CD8-positive, alpha-beta memory T cell (primary cell): ENCODE data around the gene CXCL17. TPM values are rescaled to one million over a fixed set of nuclear protein-coding genes. Genes with fewer than 3 reads are reported as not detected.
"Not testable (repeated sequence)": the region's sequence is repeated elsewhere in the genome, so short reads cannot be mapped to it uniquely, and the experiment has no call there.

Source experiments
- CTCF ChIA-PET: fragments of 350-600 bp; sonication (Branson Sonifier 250); formaldehyde crosslinking; loops from one replicate; lab custom pipeline; 2021; ENCODE audit warnings: antibody characterized with exemption; lab: Charles Lee
- POLR2A ChIA-PET: fragments of 350-600 bp; sonication (Branson Sonifier 250); formaldehyde crosslinking; loops from one replicate; lab custom pipeline; 2021; ENCODE audit warnings: antibody characterized with exemption; lab: Charles Lee
- DNase-seq, 5 donors: peaks; one replicate each; pipeline versions ENCODE4 v3.0.0 to v3.0.0-alpha.2; 2020 to 2022; ENCODE audit warnings: mixed read lengths in 1 of 5
- H3K27ac ChIP-seq: one replicate; pipeline ENCODE4 v1.7.0; 2013; ENCODE audit warnings: low read depth, mild to moderate bottlenecking, low read length, moderate library complexity
- H3K27me3 ChIP-seq: 2 replicates; pipeline ENCODE4 v1.7.0; 2013; ENCODE audit warnings: low read length, mild to moderate bottlenecking; ENCODE audit not compliant: insufficient read depth, poor library complexity, severe bottlenecking
- H3K36me3 ChIP-seq: 2 replicates; pipeline ENCODE4 v1.7.0; 2013; ENCODE audit warnings: mild to moderate bottlenecking, low read length, moderate library complexity; ENCODE audit not compliant: insufficient read depth
- H3K4me1 ChIP-seq: 2 replicates; pipeline ENCODE4 v1.7.0; 2013; ENCODE audit warnings: mild to moderate bottlenecking, low read length, moderate library complexity; ENCODE audit not compliant: insufficient read depth
- H3K4me3 ChIP-seq: 2 replicates; pipeline ENCODE4 v1.7.0; 2013; ENCODE audit warnings: mild to moderate bottlenecking, low read length
- H3K9me3 ChIP-seq: 2 replicates; pipeline ENCODE4 v1.7.0; 2013; ENCODE audit warnings: mild to moderate bottlenecking, low read length
- H3K27ac Mint-ChIP-seq, 8 donors: one replicate each; pipeline ENCODE4 v1.8.0; 2020 to 2021; ENCODE audit warnings: mixed read lengths in 8 of 8, mild to moderate bottlenecking in 6 of 8, inconsistent platforms in 3 of 8, moderate library complexity in 3 of 8
- H3K27me3 Mint-ChIP-seq, 2 donors: one replicate each; pipeline ENCODE4 v1.8.0; 2020 to 2021; ENCODE audit warnings: mixed read lengths in 2 of 2, mild to moderate bottlenecking in 1 of 2, moderate library complexity in 1 of 2
- H3K36me3 Mint-ChIP-seq, 3 donors: one replicate each; pipeline ENCODE4 v1.8.0; 2020 to 2021; ENCODE audit warnings: mixed read lengths in 3 of 3, inconsistent platforms in 1 of 3, mild to moderate bottlenecking in 1 of 3
- H3K4me1 Mint-ChIP-seq, 3 donors: one replicate each; pipeline ENCODE4 v1.8.0; 2020 to 2021; ENCODE audit warnings: mixed read lengths in 3 of 3, inconsistent platforms in 1 of 3, mild to moderate bottlenecking in 1 of 3
- H3K4me3 Mint-ChIP-seq, 7 donors: one replicate each; pipeline ENCODE4 v1.8.0; 2020 to 2021; ENCODE audit warnings: mixed read lengths in 7 of 7, mild to moderate bottlenecking in 6 of 7, moderate library complexity in 4 of 7, inconsistent platforms in 2 of 7
- H3K9me3 Mint-ChIP-seq, 5 donors: one replicate each; pipeline ENCODE4 v1.8.0; 2020 to 2022; ENCODE audit warnings: mixed read lengths in 5 of 5, mild to moderate bottlenecking in 3 of 5, moderate library complexity in 2 of 5, inconsistent platforms in 1 of 5
- polyA plus RNA-seq: library from polyadenylated mRNA; unstranded; fragments of 300-500 nt; fragmentation: Illumina TruSeq; gene quantifications from one replicate; pipeline ENCODE4 v1.2.3, GENCODE V29; 2021
- total RNA-seq, 2 experiments: library from RNA; stranded (reverse); gene quantifications; one replicate each; pipeline ENCODE4 v1.2.3, GENCODE V29; 2021

CXCL17 gene
- total and polyA plus RNA-seq, 3 experiments from 2014 or later = not detected

- H3K4me3 ChIP-seq, H3K4me3 Mint-ChIP-seq, H3K27ac ChIP-seq, H3K9me3 Mint-ChIP-seq, H3K4me1 Mint-ChIP-seq, H3K27ac Mint-ChIP-seq, H3K36me3 Mint-ChIP-seq, H3K9me3 ChIP-seq, H3K4me1 ChIP-seq, CTCF ChIA-PET, POLR2A ChIA-PET, H3K27me3 Mint-ChIP-seq, H3K27me3 ChIP-seq, DNase-seq, H3K36me3 ChIP-seq: not testable (repeated sequence)
Measured at GRCh38 chr19:42461231-42461630, 18.5 kb upstream of the CXCL17 start.

- ChIA-PET CTCF (interaction anchor here (0.6 kb wide), 1 partner anchor 676 kb away, joined by 5 read pairs; no protein-coding TSS in a partner anchor), POLR2A (no interaction called here)
- DNase-seq = no peak
- H3K4me1 ChIP-seq = no peaks in the 10 kb centered on the region
- no peak overlapping the region for H3K27ac Mint-ChIP-seq
- no peaks in the 10 kb centered on the region for H3K4me1 Mint-ChIP-seq
- peaks cover 3% of the 10 kb centered on the region in 2 donors for H3K27me3 Mint-ChIP-seq
- H3K27ac ChIP-seq = no peak overlapping the region
- no peaks in the 10 kb centered on the region for H3K9me3 Mint-ChIP-seq
- H3K4me3 Mint-ChIP-seq = no peak overlapping the region
- H3K27me3 ChIP-seq = no peaks in the 10 kb centered on the region
- H3K36me3 Mint-ChIP-seq = no peaks in the 10 kb centered on the region
- no peak overlapping the region for H3K4me3 ChIP-seq
- no peaks in the 10 kb centered on the region for H3K9me3 ChIP-seq
- no peaks in the 10 kb centered on the region for H3K36me3 ChIP-seq
Measured at GRCh38 chr19:42459926-42460325, 17.2 kb upstream of the CXCL17 start.

DNA sequence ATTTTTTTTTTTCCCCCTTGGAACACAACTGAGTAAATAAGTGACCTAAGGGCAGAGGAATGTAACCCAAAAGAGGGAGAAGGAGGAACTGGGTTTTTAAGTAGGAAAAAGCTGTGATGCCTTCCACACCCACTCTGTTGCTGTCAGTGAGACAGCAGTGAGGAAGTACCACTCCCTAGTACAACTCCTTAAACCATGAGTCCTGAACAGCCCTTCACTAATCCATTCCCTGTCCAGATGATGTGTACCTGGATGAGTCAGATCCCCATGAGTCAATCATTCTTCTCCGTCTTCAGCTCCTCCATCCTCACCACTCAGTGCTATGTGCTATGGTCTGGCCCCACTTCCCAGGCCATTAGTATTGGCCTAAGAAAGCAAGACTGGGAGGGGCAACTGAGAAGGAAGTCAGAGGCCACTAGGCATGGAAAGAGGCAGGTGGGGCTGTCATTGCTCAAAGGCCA is 12.9 kb upstream of the CXCL17 start:
- Histone ChIP-seq H3K36me3 (no peaks in the 10 kb centered on the region), H3K27ac (no peak overlapping the region), H3K27me3 (no peaks in the 10 kb centered on the region), H3K4me1 (peaks cover 3% of the 10 kb centered on the region), H3K4me3 (no peak overlapping the region), H3K9me3 (no peaks in the 10 kb centered on the region)
- peak overlapping the region in 1 of 8 donors; percentile 83 for H3K27ac Mint-ChIP-seq
- DNase-seq = no peak
- no peaks in the 10 kb centered on the region for H3K9me3 Mint-ChIP-seq
- CTCF ChIA-PET = interaction anchor here (0.8 to 1.8 kb wide), 2 partner anchors 15 to 71 kb away, joined by 3 to 5 read pairs; no protein-coding TSS in a partner anchor
- H3K4me3 Mint-ChIP-seq = no peak overlapping the region
- H3K4me1 Mint-ChIP-seq = no peaks in the 10 kb centered on the region
- H3K27me3 Mint-ChIP-seq = peaks cover 3 to 5% of the 10 kb centered on the region in 2 donors
- POLR2A ChIA-PET = no interaction called here
- H3K36me3 Mint-ChIP-seq = no peaks in the 10 kb centered on the region

DNA sequence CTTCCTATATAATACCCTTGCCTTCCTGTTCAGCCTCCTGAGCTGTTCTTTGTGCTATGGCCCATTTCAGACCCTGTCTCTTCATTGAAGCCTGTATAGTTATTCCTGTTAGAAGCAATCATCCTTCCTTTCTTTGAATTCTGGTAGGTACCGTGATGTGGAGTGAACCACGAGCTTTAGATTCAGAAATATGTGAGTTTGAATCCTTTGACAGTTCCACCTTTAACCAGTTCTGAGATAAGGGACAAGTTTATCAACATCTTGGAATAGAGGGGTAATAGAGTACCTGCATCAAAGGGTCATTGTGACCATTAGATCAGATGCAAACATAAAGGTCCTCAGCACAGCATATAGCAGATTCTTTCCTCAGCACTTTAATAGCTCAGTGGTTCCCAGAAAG is 12.3 kb upstream of the CXCL17 start:
- no peak overlapping the region for H3K27ac Mint-ChIP-seq
- no peak overlapping the region for H3K4me3 Mint-ChIP-seq
- H3K27me3 ChIP-seq = no peaks in the 10 kb centered on the region

GRCh38 chr19:42452590-42452989 is 9.8 kb upstream of the CXCL17 start:
- Histone ChIP-seq H3K27me3 (no peaks in the 10 kb centered on the region), H3K4me3 (no peak overlapping the region), H3K36me3 (no peaks in the 10 kb centered on the region), H3K4me1 (peaks cover 16% of the 10 kb centered on the region), H3K27ac (no peak overlapping the region), H3K9me3 (no peaks in the 10 kb centered on the region)
- no peak for DNase-seq
- H3K9me3 Mint-ChIP-seq = no peaks in the 10 kb centered on the region
- ChIA-PET POLR2A (no interaction called here), CTCF (interaction anchor here (5.1 kb wide), 1 partner anchor 76 kb away, joined by 62 read pairs; the partner anchor contains the start of gene CEACAM1)
- H3K27ac Mint-ChIP-seq = peak overlapping the region in 1 of 8 donors; percentile 24
- no peaks in the 10 kb centered on the region for H3K36me3 Mint-ChIP-seq
- H3K27me3 Mint-ChIP-seq = peaks cover 2 to 3% of the 10 kb centered on the region in 2 donors
- H3K4me3 Mint-ChIP-seq = no peak overlapping the region
- H3K4me1 Mint-ChIP-seq = no peaks in the 10 kb centered on the region

More for the DNA sequence above, 12.3 kb upstream of the CXCL17 start:
- no peak for DNase-seq
- Histone ChIP-seq H3K36me3 (no peaks in the 10 kb centered on the region), H3K9me3 (no peaks in the 10 kb centered on the region), H3K27ac (no peak overlapping the region), H3K4me1 (peaks cover 6% of the 10 kb centered on the region), H3K4me3 (no peak overlapping the region)
- CTCF ChIA-PET = interaction anchor here (0.8 to 1.8 kb wide), 2 partner anchors 15 to 71 kb away, joined by 3 to 5 read pairs; no protein-coding TSS in a partner anchor
- H3K4me1 Mint-ChIP-seq = no peaks in the 10 kb centered on the region
- no peaks in the 10 kb centered on the region for H3K9me3 Mint-ChIP-seq
- POLR2A ChIA-PET = no interaction called here
- peaks cover 3 to 5% of the 10 kb centered on the region in 2 donors for H3K27me3 Mint-ChIP-seq
- H3K36me3 Mint-ChIP-seq = no peaks in the 10 kb centered on the region

- Histone ChIP-seq H3K27ac (peak overlapping the region; percentile 32), H3K4me1 (peaks cover 16% of the 10 kb centered on the region)
Measured at GRCh38 chr19:42450314-42450934, 7.7 kb upstream of the CXCL17 start.

GRCh38 chr19:42448306-42448705 is 5.6 kb upstream of the CXCL17 start:
- H3K27me3 ChIP-seq, H3K9me3 Mint-ChIP-seq, H3K27ac ChIP-seq, DNase-seq, H3K9me3 ChIP-seq, H3K36me3 Mint-ChIP-seq, H3K27me3 Mint-ChIP-seq, H3K4me3 ChIP-seq, H3K36me3 ChIP-seq, H3K4me3 Mint-ChIP-seq, POLR2A ChIA-PET, H3K27ac Mint-ChIP-seq, H3K4me1 Mint-ChIP-seq: not testable (repeated sequence)
- peaks cover 16% of the 10 kb centered on the region for H3K4me1 ChIP-seq
- CTCF ChIA-PET = interaction anchor here (1.1 to 3.7 kb wide), 2 partner anchors 7 to 81 kb away, joined by 3 to 33 read pairs; partner anchors contain the start of gene CXCL17

More at GRCh38 chr19:42450314-42450934, 7.7 kb upstream of the CXCL17 start:
- H3K4me3 ChIP-seq = no peak overlapping the region
- Mint-ChIP-seq H3K27ac (no peak overlapping the region), H3K27me3 (peaks cover 2 to 3% of the 10 kb centered on the region in 2 donors), H3K4me1 (no peaks in the 10 kb centered on the region), H3K36me3 (no peaks in the 10 kb centered on the region), H3K4me3 (no peak overlapping the region), H3K9me3 (no peaks in the 10 kb centered on the region)
- no peaks in the 10 kb centered on the region for H3K36me3 ChIP-seq
- CTCF ChIA-PET = interaction anchor here (0.7 to 5.1 kb wide), 16 partner anchors 9 to 146 kb away, joined by 3 to 62 read pairs (median 3); partner anchors contain the start of genes CEACAM1 and CXCL17
- DNase-seq = peak; percentile 61 to 88 (median 82)
- no peaks in the 10 kb centered on the region for H3K27me3 ChIP-seq
- POLR2A ChIA-PET = interaction anchor here (1.0 to 1.1 kb wide), 3 partner anchors 12 to 53 kb away, joined by 3 to 6 read pairs (median 5); no protein-coding TSS in a partner anchor
- H3K9me3 ChIP-seq = no peaks in the 10 kb centered on the region

GRCh38 chr19:42445948-42446347 is 3.2 kb upstream of the CXCL17 start:
- H3K36me3 Mint-ChIP-seq = no peaks in the 10 kb centered on the region
- Histone ChIP-seq H3K4me1 (peaks cover 25% of the 10 kb centered on the region), H3K4me3 (no peak overlapping the region), H3K36me3 (no peaks in the 10 kb centered on the region), H3K9me3 (no peaks in the 10 kb centered on the region), H3K27ac (no peak overlapping the region), H3K27me3 (no peaks in the 10 kb centered on the region)
- no peaks in the 10 kb centered on the region for H3K9me3 Mint-ChIP-seq
- POLR2A ChIA-PET = no interaction called here
- no peak for DNase-seq
- peak overlapping the region in 2 of 8 donors; percentile 25 to 55 for H3K27ac Mint-ChIP-seq
- no peaks in the 10 kb centered on the region for H3K27me3 Mint-ChIP-seq
- peaks cover 6 to 10% (median 7%) of the 10 kb centered on the region in 3 donors for H3K4me1 Mint-ChIP-seq
- CTCF ChIA-PET = interaction anchor here (1.1 to 2.2 kb wide), 2 partner anchors 74 to 83 kb away, joined by 3 to 7 read pairs; partner anchors contain the start of gene CEACAM1
- H3K4me3 Mint-ChIP-seq = no peak overlapping the region
